K562 (cell line): ENCODE data around the gene EPM2A. TPM values are rescaled to one million over a fixed set of nuclear protein-coding genes. Genes with fewer than 3 reads are reported as not detected.

Experiments used
- ATF1 ChIP-seq, 2 experiments: fragments of 450-650 bp in 1 of 2; IDR thresholded peaks; 2 replicates each; pipeline ENCODE4 v1.6.1; 2016; ENCODE audit warnings: missing compliant biosample characterization in 1 of 2, missing genetic modification characterization in 1 of 2
- BCL6 ChIP-seq: fragments of 250-450 bp; sonication (Bioruptor Pico); IDR thresholded peaks from 2 replicates; pipeline ENCODE4 v1.4.0; 2020
- CBX3 ChIP-seq, 2 experiments: IDR thresholded peaks; 1 replicate in 1 of 2; 2 replicates in 1 of 2; pipeline ENCODE4 v1.6.1; 2012; ENCODE audit warnings: inconsistent platforms in 2 of 2, low read length in 2 of 2, borderline replicate concordance in 1 of 2, control low read depth in 1 of 2
- HEY1 ChIP-seq: fragments of 250-450 bp; sonication (Bioruptor Pico); IDR thresholded peaks from 2 replicates; pipeline ENCODE4 v1.5.0; 2020; ENCODE audit warnings: mild to moderate bottlenecking, moderate library complexity, borderline replicate concordance
- LCOR ChIP-seq: sonication (generic); formaldehyde crosslinking; IDR thresholded peaks from 2 replicates; pipeline ENCODE4 v1.8.0; 2022; ENCODE audit warnings: mild to moderate bottlenecking, missing genetic modification reagents
- NCOA2 ChIP-seq, 2 experiments: fragments of 450-650 bp; IDR thresholded peaks; 2 replicates each; pipeline ENCODE4 v1.6.1; 2018; ENCODE audit warnings: mild to moderate bottlenecking in 2 of 2, moderate library complexity in 1 of 2; ENCODE audit not compliant: partially characterized antibody in 2 of 2
- NRF1 ChIP-seq, 2 experiments: fragments of 450-650 bp; IDR thresholded peaks in 1 of 2; conservative IDR thresholded peaks in 1 of 2; 2 replicates each; pipeline ENCODE4 v1.6.1; 2014; ENCODE audit warnings: mild to moderate bottlenecking in 2 of 2
- OTX1 ChIP-seq: fragments of 450-650 bp; formaldehyde crosslinking; IDR thresholded peaks from 2 replicates; pipeline ENCODE4 v1.4.0; 2022; ENCODE audit warnings: mild to moderate bottlenecking
- PHB ChIP-seq: fragments of 250-450 bp; sonication (Bioruptor Pico); IDR thresholded peaks from 2 replicates; pipeline ENCODE4 v1.5.0; 2021
- POLR2AphosphoS5 ChIP-seq: IDR thresholded peaks from 2 replicates; pipeline ENCODE4 v1.6.1; 2011; ENCODE audit warnings: mild to moderate bottlenecking, low read depth, low read length, moderate library complexity; ENCODE audit not compliant: control insufficient read depth, insufficient read depth
- RAD51 ChIP-seq: fragments of 450-650 bp; IDR thresholded peaks from 2 replicates; pipeline ENCODE4 v1.7.1; 2016; ENCODE audit warnings: low read depth, mild to moderate bottlenecking, borderline replicate concordance
- SLC30A9 ChIP-seq: fragments of 250-450 bp; sonication (Bioruptor Pico); IDR thresholded peaks from 2 replicates; pipeline ENCODE4 v1.8.0; 2022; ENCODE audit warnings: mild to moderate bottlenecking, moderate library complexity
- SREBF1 ChIP-seq: fragments of 150-350 bp; IDR thresholded peaks from 2 replicates; pipeline ENCODE4 v1.6.1; 2014; ENCODE audit warnings: antibody characterized with exemption, low read depth, low read length, borderline replicate concordance
- TAF15 ChIP-seq: fragments of 200-400 bp; formaldehyde crosslinking; IDR thresholded peaks from 2 replicates; pipeline ENCODE4 v1.6.1; 2017; ENCODE audit warnings: mild to moderate bottlenecking, low read depth, low read length, moderate library complexity
- ZC3H4 ChIP-seq: sonication (generic); formaldehyde crosslinking; IDR thresholded peaks from 2 replicates; pipeline ENCODE4 v1.9.0; 2021; ENCODE audit warnings: missing genetic modification reagents, borderline replicate concordance
- ZNF121 ChIP-seq: sonication (generic); formaldehyde crosslinking; conservative IDR thresholded peaks from 2 replicates; pipeline ENCODE4 v1.8.0; 2022; ENCODE audit warnings: missing genetic modification reagents
- ZNF165 ChIP-seq: fragments of 250-450 bp; sonication (Bioruptor Pico); IDR thresholded peaks from 2 replicates; pipeline ENCODE4 v1.4.0; 2020; ENCODE audit warnings: borderline replicate concordance
- ZNF217 ChIP-seq: sonication (generic); formaldehyde crosslinking; IDR thresholded peaks from 2 replicates; pipeline ENCODE4 v1.8.0; 2022; ENCODE audit warnings: mild to moderate bottlenecking, missing genetic modification reagents
- ZNF707 ChIP-seq: fragments of 250-450 bp; sonication (Bioruptor Pico); conservative IDR thresholded peaks from 2 replicates; pipeline ENCODE4 v1.8.0; 2022; ENCODE audit warnings: inconsistent platforms, mild to moderate bottlenecking, moderate library complexity
- polyA plus RNA-seq, 8 experiments: library from polyadenylated mRNA; depleted of rRNA in 4 of 8; stranded (reverse) in 5 of 8; unstranded in 3 of 8; fragments of >200 nt; fragmentation: Nextera tagmentation in 2 of 8; fragmentation: Illumina TruSeq in 1 of 8; extraction: Ambion mirVana in 2 of 8; extraction: Trizol in 1 of 8; gene quantifications; 2 replicates each; pipeline versions ENCODE4 v1.2.1 to v1.2.3, GENCODE V29; 2011 to 2014; ENCODE audit warnings: inconsistent platforms in 1 of 8, missing spikeins in 1 of 8
- total RNA-seq, 7 experiments: library from RNA; depleted of rRNA in 6 of 7; stranded (reverse); fragments of >200 nt in 6 of 7; fragmentation: Illumina TruSeq in 2 of 7; extraction: Trizol in 2 of 7; gene quantifications; 2 replicates each; pipeline versions ENCODE4 v1.2.1 to v1.2.3, GENCODE V29; 2011 to 2021; ENCODE audit warnings: low replicate concordance in 1 of 7
- TF ChIP-seq, protein P1 (sequence below), 2 experiments: IDR thresholded peaks in 1 of 2; conservative IDR thresholded peaks in 1 of 2; 2 replicates each; pipeline ENCODE4 v1.6.1; 2016; ENCODE audit warnings: low read depth in 2 of 2, mild to moderate bottlenecking in 1 of 2, missing compliant biosample characterization in 1 of 2, missing genetic modification characterization in 1 of 2, moderate library complexity in 1 of 2
- TF ChIP-seq, protein P2 (sequence below): sonication (generic); formaldehyde crosslinking; IDR thresholded peaks from 2 replicates; pipeline ENCODE4 v1.8.0; 2022; ENCODE audit warnings: mild to moderate bottlenecking, missing genetic modification reagents
- TF ChIP-seq, protein P3 (sequence below): fragments of 450-650 bp; IDR thresholded peaks from 2 replicates; pipeline ENCODE4 v1.6.1; 2016; ENCODE audit warnings: antibody characterized with exemption

The EPM2A gene
- total and polyA plus RNA-seq, 9 of the 15 experiments (the other 6 are each of a cell fraction or from before 2014, with no cell fraction given): 0.35 to 5.3 (median 2.5) TPM

DNA sequence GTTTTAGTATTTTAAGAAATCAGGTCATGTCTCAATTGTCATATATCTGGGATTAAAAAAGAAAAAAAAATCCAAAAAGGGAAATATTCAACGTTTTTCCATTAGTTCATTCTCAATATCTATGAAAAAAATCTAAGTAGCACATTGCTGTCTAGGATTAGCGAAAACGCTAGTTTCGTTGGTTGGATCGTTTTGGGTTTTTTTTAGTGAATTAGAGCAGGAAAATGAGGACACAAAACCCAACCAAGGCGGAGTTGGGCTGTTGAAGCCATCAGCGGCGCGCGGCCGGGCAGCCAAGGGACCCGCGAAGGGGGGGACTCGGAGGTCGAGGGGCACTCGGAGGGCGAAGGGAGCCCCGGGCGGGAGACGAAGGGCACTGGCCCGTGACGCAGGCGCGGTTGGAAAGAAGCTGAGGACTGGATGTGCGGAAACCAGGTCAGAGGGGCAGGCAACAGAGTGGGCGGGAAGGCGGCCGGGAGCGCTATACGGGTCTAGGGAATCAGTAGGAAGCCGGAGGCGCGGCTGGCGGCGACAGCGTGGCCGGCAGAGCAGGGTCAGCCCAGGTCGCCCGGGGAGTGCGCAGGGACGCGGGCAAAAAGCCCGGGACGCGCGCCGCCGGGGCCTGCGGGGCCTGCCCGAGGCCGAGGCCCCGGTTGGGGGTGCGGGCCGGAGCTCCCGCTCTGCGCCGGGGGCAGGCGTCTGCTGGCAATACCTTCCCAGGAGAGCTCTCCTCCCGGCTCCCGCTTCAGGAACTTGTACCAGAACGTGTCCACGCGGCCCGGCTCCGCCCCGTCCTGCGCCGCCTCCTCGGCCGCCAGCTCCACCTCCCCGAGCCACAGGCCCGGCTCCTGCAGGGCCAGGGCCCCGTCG is 599 bp downstream of the EPM2A start (continued):
- TF ChIP-seq, protein P1, sequence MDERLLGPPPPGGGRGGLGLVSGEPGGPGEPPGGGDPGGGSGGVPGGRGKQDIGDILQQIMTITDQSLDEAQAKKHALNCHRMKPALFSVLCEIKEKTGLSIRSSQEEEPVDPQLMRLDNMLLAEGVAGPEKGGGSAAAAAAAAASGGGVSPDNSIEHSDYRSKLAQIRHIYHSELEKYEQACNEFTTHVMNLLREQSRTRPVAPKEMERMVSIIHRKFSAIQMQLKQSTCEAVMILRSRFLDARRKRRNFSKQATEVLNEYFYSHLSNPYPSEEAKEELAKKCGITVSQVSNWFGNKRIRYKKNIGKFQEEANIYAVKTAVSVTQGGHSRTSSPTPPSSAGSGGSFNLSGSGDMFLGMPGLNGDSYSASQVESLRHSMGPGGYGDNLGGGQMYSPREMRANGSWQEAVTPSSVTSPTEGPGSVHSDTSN (CRISPR knock-in tag; IDR thresholded peaks at IDR 0.05; ENCODE audit: low read depth): no peak
- TF ChIP-seq, protein P1 (tag; conservative IDR thresholded peaks at IDR 0.05; ENCODE audit: low read depth): no peak
- TF ChIP-seq NRF1 (conservative IDR thresholded peaks at IDR 0.05 in 1 of 2, IDR thresholded peaks at IDR 0.05 in 1 of 2): peak; percentile 82 to 84
- TF ChIP-seq ATF1 (CRISPR knock-in tag; IDR thresholded peaks at IDR 0.05): peak; percentile 34; the same call in 1 of the 2 replicates
- TF ChIP-seq ATF1 (tag; IDR thresholded peaks at IDR 0.05): peak; percentile 87
- no peak for TF ChIP-seq SLC30A9
- TF ChIP-seq RAD51: 0 out of 2 replicates have a peak, but pooled peaks have one; percentile 17
- TF ChIP-seq LCOR (CRISPR knock-in tag): peak; percentile 60; the same call in 1 of the 2 replicates
- TF ChIP-seq NCOA2 (IDR thresholded peaks at IDR 0.05; ENCODE audit: partially characterized antibody in 2 of 2): no peak
- peak; percentile 77; the same call in 1 of the 2 replicates for TF ChIP-seq OTX1
- no peak for TF ChIP-seq PHB
- no peak for TF ChIP-seq BCL6 (CRISPR knock-in tag)
- TF ChIP-seq ZNF121 (CRISPR knock-in tag): no peak
- no peak for TF ChIP-seq HEY1 (CRISPR knock-in tag)
- TF ChIP-seq ZNF165 (CRISPR knock-in tag): peak; percentile 48; the same call in 1 of the 2 replicates
- TF ChIP-seq TAF15: no peak
- no peak for TF ChIP-seq ZNF707 (CRISPR knock-in tag)
- TF ChIP-seq, protein P2, sequence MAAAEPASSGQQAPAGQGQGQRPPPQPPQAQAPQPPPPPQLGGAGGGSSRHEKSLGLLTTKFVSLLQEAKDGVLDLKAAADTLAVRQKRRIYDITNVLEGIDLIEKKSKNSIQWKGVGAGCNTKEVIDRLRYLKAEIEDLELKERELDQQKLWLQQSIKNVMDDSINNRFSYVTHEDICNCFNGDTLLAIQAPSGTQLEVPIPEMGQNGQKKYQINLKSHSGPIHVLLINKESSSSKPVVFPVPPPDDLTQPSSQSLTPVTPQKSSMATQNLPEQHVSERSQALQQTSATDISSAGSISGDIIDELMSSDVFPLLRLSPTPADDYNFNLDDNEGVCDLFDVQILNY (CRISPR knock-in tag): no peak
- TF ChIP-seq, protein P3, sequence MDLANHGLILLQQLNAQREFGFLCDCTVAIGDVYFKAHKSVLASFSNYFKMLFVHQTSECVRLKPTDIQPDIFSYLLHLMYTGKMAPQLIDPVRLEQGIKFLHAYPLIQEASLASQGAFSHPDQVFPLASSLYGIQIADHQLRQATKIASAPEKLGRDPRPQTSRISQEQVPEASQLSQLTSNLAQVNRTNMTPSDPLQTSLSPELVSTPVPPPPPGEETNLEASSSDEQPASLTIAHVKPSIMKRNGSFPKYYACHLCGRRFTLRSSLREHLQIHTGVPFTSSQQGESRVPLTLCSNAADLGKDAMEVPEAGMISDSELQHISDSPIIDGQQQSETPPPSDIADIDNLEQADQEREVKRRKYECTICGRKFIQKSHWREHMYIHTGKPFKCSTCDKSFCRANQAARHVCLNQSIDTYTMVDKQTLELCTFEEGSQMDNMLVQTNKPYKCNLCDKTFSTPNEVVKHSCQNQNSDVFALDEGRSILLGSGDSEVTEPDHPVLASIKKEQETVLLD: peak; percentile 70; the same call in 1 of the 2 replicates
- TF ChIP-seq CBX3 (IDR thresholded peaks at IDR 0.05; ENCODE audit: borderline replicate concordance in 1 of 2, low read length in 2 of 2): 0 out of 3 replicates have a peak, but pooled peaks of 1 of the 2 experiments have one; percentile 41
- TF ChIP-seq POLR2AphosphoS5: peak; percentile 65; the same call in 1 of the 2 replicates
- TF ChIP-seq ZC3H4 (CRISPR knock-in tag): no peak
- no peak for TF ChIP-seq SREBF1
- no peak for TF ChIP-seq ZNF217
